Nephron progenitor cell (in vitro differentiated cells): ENCODE measurements around the gene FHOD1.

ENCODE experiments used
- DNase-seq: peaks from one replicate; pipeline ENCODE4 v3.0.0; 2021
- H3K27ac Mint-ChIP-seq: 2 replicates; pipeline ENCODE4 v1.8.0; 2021; ENCODE audit warnings: mild to moderate bottlenecking, moderate library complexity, mixed read lengths
- H3K27me3 Mint-ChIP-seq: 2 replicates; pipeline ENCODE4 v1.8.0; 2021; ENCODE audit warnings: mild to moderate bottlenecking, low read depth, mixed read lengths; ENCODE audit not compliant: poor library complexity
- H3K36me3 Mint-ChIP-seq: 2 replicates; pipeline ENCODE4 v1.8.0; 2021; ENCODE audit warnings: low read depth, mixed read lengths
- H3K4me1 Mint-ChIP-seq: 2 replicates; pipeline ENCODE4 v1.8.0; 2021; ENCODE audit warnings: mixed read lengths
- H3K4me3 Mint-ChIP-seq: 2 replicates; pipeline ENCODE4 v1.8.0; 2021; ENCODE audit warnings: mild to moderate bottlenecking, moderate library complexity, mixed read lengths
- H3K9me3 Mint-ChIP-seq: 2 replicates; pipeline ENCODE4 v1.8.0; 2021; ENCODE audit warnings: mild to moderate bottlenecking, moderate library complexity, mixed read lengths
- CTCF ChIP-seq: fragments of 200-600 bp; sonication (generic); IDR thresholded peaks from 2 replicates; pipeline ENCODE4 v1.5.0; 2021; ENCODE audit warnings: antibody characterized with exemption

Gene FHOD1

GRCh38 chr16:67260426-67261063, 13.3 kb upstream of the FHOD1 start:
- peaks cover 16% of the 10 kb centered on the region for H3K4me1 Mint-ChIP-seq
- no peak for DNase-seq
- no peaks in the 10 kb centered on the region for H3K36me3 Mint-ChIP-seq
- no peak overlapping the region for H3K27ac Mint-ChIP-seq
- no peak overlapping the region for H3K4me3 Mint-ChIP-seq
- no peaks in the 10 kb centered on the region for H3K9me3 Mint-ChIP-seq
- peaks cover 38% of the 10 kb centered on the region for H3K27me3 Mint-ChIP-seq
- peak; percentile 52 for TF ChIP-seq CTCF

GRCh38 chr16:67259705-67260104, 12.4 kb upstream of the FHOD1 start:
- Mint-ChIP-seq H3K4me1 (peaks cover 20% of the 10 kb centered on the region), H3K36me3 (no peaks in the 10 kb centered on the region), H3K4me3 (no peak overlapping the region), H3K27ac (no peak overlapping the region), H3K27me3 (peaks cover 39% of the 10 kb centered on the region), H3K9me3 (no peaks in the 10 kb centered on the region)
- no peak for TF ChIP-seq CTCF
- no peak for DNase-seq

GRCh38 chr16:67258161-67258835, 11.0 kb upstream of the FHOD1 start:
- DNase-seq: no peak
- TF ChIP-seq CTCF: no peak
- no peaks in the 10 kb centered on the region for H3K36me3 Mint-ChIP-seq
- H3K4me3 Mint-ChIP-seq: no peak overlapping the region
- H3K27me3 Mint-ChIP-seq: peaks cover 29% of the 10 kb centered on the region
- no peak overlapping the region for H3K27ac Mint-ChIP-seq
- no peaks in the 10 kb centered on the region for H3K9me3 Mint-ChIP-seq
- H3K4me1 Mint-ChIP-seq: peaks cover 20% of the 10 kb centered on the region

- no peak overlapping the region for H3K27ac Mint-ChIP-seq
- no peak for TF ChIP-seq CTCF
- H3K27me3 Mint-ChIP-seq: peaks cover 27% of the 10 kb centered on the region
- H3K4me3 Mint-ChIP-seq: no peak overlapping the region
- no peaks in the 10 kb centered on the region for H3K9me3 Mint-ChIP-seq
- no peaks in the 10 kb centered on the region for H3K36me3 Mint-ChIP-seq
- no peak for DNase-seq
- H3K4me1 Mint-ChIP-seq: peaks cover 20% of the 10 kb centered on the region
Observed at GRCh38 chr16:67257486-67258160, 10.3 kb upstream of the FHOD1 start.

GRCh38 chr16:67256701-67257230, 9.5 kb upstream of the FHOD1 start:
- Mint-ChIP-seq H3K27ac (no peak overlapping the region), H3K9me3 (no peaks in the 10 kb centered on the region), H3K4me1 (peaks cover 20% of the 10 kb centered on the region), H3K27me3 (peaks cover 30% of the 10 kb centered on the region), H3K36me3 (no peaks in the 10 kb centered on the region), H3K4me3 (no peak overlapping the region)
- DNase-seq: no peak
- TF ChIP-seq CTCF: no peak
